GM23338 (cell line): ENCODE data around the gene TIMM22. TPM values are rescaled to one million over a fixed set of nuclear protein-coding genes. Genes with fewer than 3 reads are reported as not detected.

Experiments used
- ATAC-seq: fragments of 200-7000 bp; cut with Tn5 transposase; 3 replicates; pipeline ENCODE4 v1.9.1; 2020
- DNase-seq: peaks from one replicate; pipeline ENCODE4 v3.0.0-alpha.2; 2015; ENCODE audit warnings: low spot score
- H2AFZ ChIP-seq: fragments of 200-600 bp; sonication (generic); 2 replicates; pipeline ENCODE4 v1.8.0; 2016; ENCODE audit warnings: antibody characterized with exemption, mild to moderate bottlenecking, moderate library complexity
- H3F3A ChIP-seq: fragments of 200-600 bp; sonication (generic); replicated peaks from 2 replicates; pipeline ENCODE4 v1.8.0; 2017; ENCODE audit warnings: antibody characterized with exemption, mixed run types, low read depth
- H3K27ac ChIP-seq: fragments of 200-600 bp; sonication (generic); 2 replicates; pipeline ENCODE4 v1.6.1; 2016; ENCODE audit warnings: low read depth
- H3K27me3 ChIP-seq: fragments of 200-600 bp; sonication (generic); 2 replicates; pipeline ENCODE4 v1.8.0; 2016; ENCODE audit warnings: mild to moderate bottlenecking, mixed run types, moderate library complexity; ENCODE audit not compliant: insufficient read depth
- H3K36me3 ChIP-seq: fragments of 200-600 bp; sonication (generic); 2 replicates; pipeline ENCODE4 v1.8.0; 2016; ENCODE audit warnings: mild to moderate bottlenecking; ENCODE audit not compliant: insufficient read depth
- H3K4me1 ChIP-seq: fragments of 200-600 bp; sonication (generic); 2 replicates; pipeline ENCODE4 v1.8.0; 2016; ENCODE audit warnings: mild to moderate bottlenecking, moderate library complexity; ENCODE audit not compliant: insufficient read depth
- H3K4me2 ChIP-seq: fragments of 200-600 bp; sonication (generic); 2 replicates; pipeline ENCODE4 v1.7.1; 2017; ENCODE audit warnings: mixed run types
- H3K4me3 ChIP-seq: fragments of 200-600 bp; sonication (generic); 2 replicates; pipeline ENCODE4 v1.6.1; 2016; ENCODE audit warnings: mixed run types
- H3K79me2 ChIP-seq: fragments of 200-600 bp; sonication (generic); replicated peaks from 2 replicates; pipeline ENCODE4 v1.8.0; 2017; ENCODE audit warnings: mild to moderate bottlenecking; ENCODE audit not compliant: insufficient read depth
- H3K9me2 ChIP-seq: fragments of 200-600 bp; sonication (generic); 2 replicates; pipeline ENCODE4 v1.8.0; 2017; ENCODE audit not compliant: insufficient read depth
- H4K20me1 ChIP-seq: fragments of 200-600 bp; sonication (generic); replicated peaks from 2 replicates; pipeline ENCODE4 v1.8.0; 2017; ENCODE audit warnings: mild to moderate bottlenecking; ENCODE audit not compliant: insufficient read depth
- H3K27ac Mint-ChIP-seq: 2 replicates; pipeline ENCODE4 v1.8.0; 2020; ENCODE audit warnings: inconsistent platforms, mild to moderate bottlenecking, moderate library complexity, mixed read lengths
- H3K27me3 Mint-ChIP-seq: 3 replicates; pipeline ENCODE4 v1.8.0; 2022; ENCODE audit warnings: low read depth, mild to moderate bottlenecking, moderate library complexity, mixed read lengths, inconsistent platforms; ENCODE audit not compliant: insufficient read depth, poor library complexity
- H3K36me3 Mint-ChIP-seq: 3 replicates; pipeline ENCODE4 v1.8.0; 2021; ENCODE audit warnings: low read depth, mild to moderate bottlenecking, inconsistent platforms, moderate library complexity, mixed read lengths
- H3K4me1 Mint-ChIP-seq: 3 replicates; pipeline ENCODE4 v1.8.0; 2020; ENCODE audit warnings: mild to moderate bottlenecking, inconsistent platforms, mixed read lengths
- H3K4me3 Mint-ChIP-seq: 3 replicates; pipeline ENCODE4 v1.8.0; 2021; ENCODE audit warnings: moderate library complexity, mild to moderate bottlenecking, inconsistent platforms, mixed read lengths
- H3K9me3 Mint-ChIP-seq: 3 replicates; pipeline ENCODE4 v1.8.0; 2020; ENCODE audit warnings: moderate library complexity, mild to moderate bottlenecking, inconsistent platforms, mixed read lengths
- CREB1 ChIP-seq: fragments of 250-450 bp; sonication (Bioruptor Pico); IDR thresholded peaks from 2 replicates; pipeline ENCODE4 v1.5.0; 2020; ENCODE audit warnings: low read depth, mild to moderate bottlenecking, moderate library complexity
- CTCF ChIP-seq, 2 experiments: fragments of 200-600 bp in 1 of 2; sonication (generic) in 1 of 2; conservative IDR thresholded peaks; 2 replicates each; pipeline versions ENCODE4 v1.5.1 to v1.6.1; 2016 to 2017; ENCODE audit warnings: antibody characterized with exemption in 2 of 2, low read depth in 2 of 2, mild to moderate bottlenecking in 2 of 2, moderate library complexity in 1 of 2
- EZH2 ChIP-seq: fragments of 200-600 bp; sonication (generic); IDR thresholded peaks from one replicate; pipeline ENCODE4 v1.8.0; 2017; ENCODE audit warnings: antibody characterized with exemption, mild to moderate bottlenecking, low read depth; ENCODE audit not compliant: unreplicated experiment
- EZH2phosphoT487 ChIP-seq: fragments of 200-600 bp; sonication (generic); IDR thresholded peaks from one replicate; pipeline ENCODE4 v1.8.1; 2018; ENCODE audit warnings: antibody characterized with exemption; ENCODE audit not compliant: unreplicated experiment
- JUNB ChIP-seq: IDR thresholded peaks from one replicate; pipeline ENCODE4 v1.6.1; 2016; ENCODE audit warnings: antibody characterized with exemption; ENCODE audit not compliant: unreplicated experiment
- NANOG ChIP-seq: IDR thresholded peaks from 2 replicates; pipeline ENCODE4 v1.6.1; 2016; ENCODE audit warnings: antibody characterized with exemption, borderline replicate concordance
- POLR2AphosphoS5 ChIP-seq: IDR thresholded peaks from 2 replicates; pipeline ENCODE4 v1.6.1; 2016; ENCODE audit warnings: antibody characterized with exemption, low read depth
- STAT1 ChIP-seq: IDR thresholded peaks from one replicate; pipeline ENCODE4 v1.6.1; 2016; ENCODE audit warnings: antibody characterized with exemption; ENCODE audit not compliant: unreplicated experiment
- ZNF114 ChIP-seq: fragments of 250-450 bp; sonication (Bioruptor Pico); IDR thresholded peaks from 2 replicates; pipeline ENCODE4 v1.5.0; 2020; ENCODE audit warnings: mild to moderate bottlenecking, moderate library complexity
- ZNF331 ChIP-seq: fragments of 250-450 bp; sonication (Bioruptor Pico); IDR thresholded peaks from 2 replicates; pipeline ENCODE4 v1.5.0; 2020; ENCODE audit warnings: low read depth, mild to moderate bottlenecking, moderate library complexity
- polyA plus RNA-seq: library from polyadenylated mRNA; unstranded; fragments of >200 nt; fragmentation: Nextera tagmentation; extraction: Ambion mirVana; gene quantifications from 2 replicates; pipeline ENCODE4 v1.2.1, GENCODE V29; 2016
- total RNA-seq: library from RNA; depleted of rRNA; stranded (reverse); fragments of >200 nt; shearing (Covaris generic); gene quantifications from 2 replicates; pipeline ENCODE4 v1.2.3, GENCODE V29; 2014
- TF ChIP-seq, protein P1 (sequence below): IDR thresholded peaks from 2 replicates; pipeline ENCODE4 v1.6.1; 2016; ENCODE audit warnings: antibody characterized with exemption
- TF ChIP-seq, protein P2 (sequence below): IDR thresholded peaks from one replicate; pipeline ENCODE4 v1.6.1; 2018; ENCODE audit warnings: antibody characterized with exemption; ENCODE audit not compliant: unreplicated experiment

Gene TIMM22
- total and polyA plus RNA-seq, 2 experiments from 2014 or later: 21.9 to 24.4 TPM

GRCh38 chr17:1024076-1024475 is 27.1 kb downstream of the TIMM22 start (continued):
- TF ChIP-seq, protein P1, sequence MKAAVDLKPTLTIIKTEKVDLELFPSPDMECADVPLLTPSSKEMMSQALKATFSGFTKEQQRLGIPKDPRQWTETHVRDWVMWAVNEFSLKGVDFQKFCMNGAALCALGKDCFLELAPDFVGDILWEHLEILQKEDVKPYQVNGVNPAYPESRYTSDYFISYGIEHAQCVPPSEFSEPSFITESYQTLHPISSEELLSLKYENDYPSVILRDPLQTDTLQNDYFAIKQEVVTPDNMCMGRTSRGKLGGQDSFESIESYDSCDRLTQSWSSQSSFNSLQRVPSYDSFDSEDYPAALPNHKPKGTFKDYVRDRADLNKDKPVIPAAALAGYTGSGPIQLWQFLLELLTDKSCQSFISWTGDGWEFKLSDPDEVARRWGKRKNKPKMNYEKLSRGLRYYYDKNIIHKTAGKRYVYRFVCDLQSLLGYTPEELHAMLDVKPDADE: no peak
- no peak for TF ChIP-seq STAT1
- TF ChIP-seq NANOG: no peak
- TF ChIP-seq ZNF114 (CRISPR knock-in tag): no peak
- no peak for TF ChIP-seq JUNB
- TF ChIP-seq ZNF331 (CRISPR knock-in tag): no peak
- no peak for TF ChIP-seq POLR2AphosphoS5
- TF ChIP-seq EZH2: no peak
- no peak for TF ChIP-seq CTCF (conservative IDR thresholded peaks at IDR 0.05; ENCODE audit: low read depth in 2 of 2)

DNA sequence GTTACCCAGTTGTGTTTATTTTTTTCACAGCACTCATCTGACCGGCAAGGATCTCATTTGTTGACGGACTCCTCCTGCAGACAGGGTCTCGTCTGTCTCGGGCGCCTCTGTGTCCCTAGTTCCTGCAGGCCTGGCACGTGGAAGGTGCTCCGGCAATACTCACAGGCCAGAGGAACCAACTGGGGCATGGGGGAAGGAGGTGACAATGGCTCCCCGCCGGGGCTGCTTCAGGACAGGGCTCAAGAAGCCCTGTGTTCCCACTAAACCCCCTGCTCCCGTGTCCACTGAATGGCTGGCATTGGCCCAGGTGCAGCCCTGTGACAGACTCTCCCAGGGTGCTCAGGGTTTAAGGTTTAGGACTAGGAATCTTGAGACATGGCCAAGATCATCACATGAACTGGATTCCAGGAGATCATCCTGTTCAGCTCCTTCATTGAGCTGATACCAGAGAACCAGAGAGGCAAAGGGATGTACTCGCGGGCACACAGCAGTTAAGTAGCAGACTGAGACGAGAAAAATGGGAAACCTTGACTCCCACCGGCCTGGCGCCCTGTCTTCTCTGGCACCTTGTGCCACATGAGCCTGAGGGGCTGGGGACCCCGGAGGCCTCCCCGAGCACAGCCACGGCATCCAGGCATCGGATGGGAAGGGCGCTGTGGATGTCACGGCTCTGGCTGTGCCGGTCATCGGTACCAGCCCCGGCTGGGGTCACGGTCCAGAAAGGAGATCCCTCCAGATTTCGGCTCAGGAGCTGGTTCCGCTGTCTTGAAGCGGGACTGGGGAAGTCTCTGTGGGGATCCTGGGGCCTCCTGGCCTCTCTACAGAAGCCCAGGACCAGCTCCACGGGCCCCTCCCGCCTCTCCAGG is 29.0 kb downstream of the TIMM22 start:
- Mint-ChIP-seq H3K27me3 (peaks cover 12% of the 10 kb centered on the region), H3K27ac (peak overlapping the region; percentile 57; the same call in 1 of the 2 replicates)

GRCh38 chr17:1026599-1026975 is 29.7 kb downstream of the TIMM22 start:
- Histone ChIP-seq H3F3A (no peaks in the 10 kb centered on the region), H3K4me3 (no peak overlapping the region), H4K20me1 (no peaks in the 10 kb centered on the region; the same call in 1 of the 2 replicates), H2AFZ (no peak overlapping the region), H3K79me2 (no peaks in the 10 kb centered on the region), H3K4me2 (no peak overlapping the region), H3K27ac (no peak overlapping the region), H3K9me2 (no peaks in the 10 kb centered on the region), H3K4me1 (no peaks in the 10 kb centered on the region), H3K27me3 (no peaks in the 10 kb centered on the region), H3K36me3 (no peaks in the 10 kb centered on the region)
- Mint-ChIP-seq H3K27me3 (peaks cover 9% of the 10 kb centered on the region), H3K4me1 (peaks cover 3% of the 10 kb centered on the region; the same call in 1 of the 3 replicates), H3K9me3 (no peaks in the 10 kb centered on the region), H3K27ac (no peak overlapping the region), H3K4me3 (no peak overlapping the region), H3K36me3 (no peaks in the 10 kb centered on the region)
- no peak for ATAC-seq
- DNase-seq: no peak
- TF ChIP-seq CTCF (conservative IDR thresholded peaks at IDR 0.05; ENCODE audit: low read depth in 2 of 2): no peak
- no peak for TF ChIP-seq STAT1
- TF ChIP-seq EZH2phosphoT487: no peak
- no peak for TF ChIP-seq ZNF331 (CRISPR knock-in tag)
- no peak for TF ChIP-seq EZH2
- TF ChIP-seq JUNB: no peak
- TF ChIP-seq, protein P2, sequence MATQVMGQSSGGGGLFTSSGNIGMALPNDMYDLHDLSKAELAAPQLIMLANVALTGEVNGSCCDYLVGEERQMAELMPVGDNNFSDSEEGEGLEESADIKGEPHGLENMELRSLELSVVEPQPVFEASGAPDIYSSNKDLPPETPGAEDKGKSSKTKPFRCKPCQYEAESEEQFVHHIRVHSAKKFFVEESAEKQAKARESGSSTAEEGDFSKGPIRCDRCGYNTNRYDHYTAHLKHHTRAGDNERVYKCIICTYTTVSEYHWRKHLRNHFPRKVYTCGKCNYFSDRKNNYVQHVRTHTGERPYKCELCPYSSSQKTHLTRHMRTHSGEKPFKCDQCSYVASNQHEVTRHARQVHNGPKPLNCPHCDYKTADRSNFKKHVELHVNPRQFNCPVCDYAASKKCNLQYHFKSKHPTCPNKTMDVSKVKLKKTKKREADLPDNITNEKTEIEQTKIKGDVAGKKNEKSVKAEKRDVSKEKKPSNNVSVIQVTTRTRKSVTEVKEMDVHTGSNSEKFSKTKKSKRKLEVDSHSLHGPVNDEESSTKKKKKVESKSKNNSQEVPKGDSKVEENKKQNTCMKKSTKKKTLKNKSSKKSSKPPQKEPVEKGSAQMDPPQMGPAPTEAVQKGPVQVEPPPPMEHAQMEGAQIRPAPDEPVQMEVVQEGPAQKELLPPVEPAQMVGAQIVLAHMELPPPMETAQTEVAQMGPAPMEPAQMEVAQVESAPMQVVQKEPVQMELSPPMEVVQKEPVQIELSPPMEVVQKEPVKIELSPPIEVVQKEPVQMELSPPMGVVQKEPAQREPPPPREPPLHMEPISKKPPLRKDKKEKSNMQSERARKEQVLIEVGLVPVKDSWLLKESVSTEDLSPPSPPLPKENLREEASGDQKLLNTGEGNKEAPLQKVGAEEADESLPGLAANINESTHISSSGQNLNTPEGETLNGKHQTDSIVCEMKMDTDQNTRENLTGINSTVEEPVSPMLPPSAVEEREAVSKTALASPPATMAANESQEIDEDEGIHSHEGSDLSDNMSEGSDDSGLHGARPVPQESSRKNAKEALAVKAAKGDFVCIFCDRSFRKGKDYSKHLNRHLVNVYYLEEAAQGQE: no peak
- TF ChIP-seq ZNF114 (CRISPR knock-in tag): no peak

More for the DNA sequence above, 29.0 kb downstream of the TIMM22 start:
- Histone ChIP-seq H3K4me1 (no peaks in the 10 kb centered on the region), H2AFZ (no peak overlapping the region), H3K27me3 (no peaks in the 10 kb centered on the region), H3K9me2 (no peaks in the 10 kb centered on the region), H3K4me3 (no peak overlapping the region), H3K4me2 (no peak overlapping the region), H3K36me3 (no peaks in the 10 kb centered on the region), H3K27ac (no peak overlapping the region), H4K20me1 (no peaks in the 10 kb centered on the region; the same call in 1 of the 2 replicates), H3K79me2 (no peaks in the 10 kb centered on the region), H3F3A (no peaks in the 10 kb centered on the region)
- Mint-ChIP-seq H3K36me3 (no peaks in the 10 kb centered on the region), H3K4me3 (no peak overlapping the region), H3K9me3 (no peaks in the 10 kb centered on the region), H3K4me1 (peaks cover 3% of the 10 kb centered on the region; the same call in 1 of the 3 replicates)
- TF ChIP-seq CREB1 (CRISPR knock-in tag): no peak
- ATAC-seq (no peak), DNase-seq (no peak)
